Measurements from ENCODE around the gene COL23A1.

Gene COL23A1

DNA sequence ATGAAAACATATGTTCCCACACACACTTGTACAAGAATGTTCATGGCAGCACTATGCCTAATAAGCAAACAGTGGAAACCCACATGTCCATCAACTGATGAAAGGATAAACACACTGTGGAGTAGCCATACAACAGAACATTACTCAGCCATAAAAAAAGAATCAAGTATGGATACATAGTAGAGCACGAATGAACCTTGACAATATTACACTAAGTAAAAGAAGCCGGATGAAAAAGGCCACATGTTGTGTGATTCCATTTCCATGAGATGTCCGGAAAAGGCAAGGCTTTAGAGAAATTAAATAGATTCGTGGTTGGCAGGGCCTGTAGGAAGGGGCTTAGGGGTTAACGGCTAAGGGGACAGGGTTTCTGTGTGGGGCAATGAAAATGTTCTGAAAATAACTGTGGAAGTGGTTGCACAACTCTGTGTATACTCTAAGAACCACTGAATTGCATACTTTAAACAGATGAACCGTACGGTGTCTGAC is 51.4 kb downstream of the COL23A1 start:
- no peak for DNase-seq (ENCODE audit: low read depth, low spot score)
- no peak overlapping the region for H3K4me3 ChIP-seq (ENCODE audit: low read length)

GRCh38 chr5:178537467-178538371 is 52.5 kb downstream of the COL23A1 start:
- DNase-seq (ENCODE audit: low read depth, low spot score), result no peak
- H3K4me3 ChIP-seq (ENCODE audit: low read length), result no peak overlapping the region

- H3K4me3 ChIP-seq (ENCODE audit: low read length), result no peak overlapping the region
- DNase-seq (ENCODE audit: low read depth, low spot score), result no peak
Observed at GRCh38 chr5:178536541-178537466, 53.4 kb downstream of the COL23A1 start.

- H3K4me3 ChIP-seq (ENCODE audit: low read length), result no peak overlapping the region
- no peak for DNase-seq (ENCODE audit: low read depth, low spot score)
Observed at GRCh38 chr5:178535299-178536175, 54.7 kb downstream of the COL23A1 start.

DNA sequence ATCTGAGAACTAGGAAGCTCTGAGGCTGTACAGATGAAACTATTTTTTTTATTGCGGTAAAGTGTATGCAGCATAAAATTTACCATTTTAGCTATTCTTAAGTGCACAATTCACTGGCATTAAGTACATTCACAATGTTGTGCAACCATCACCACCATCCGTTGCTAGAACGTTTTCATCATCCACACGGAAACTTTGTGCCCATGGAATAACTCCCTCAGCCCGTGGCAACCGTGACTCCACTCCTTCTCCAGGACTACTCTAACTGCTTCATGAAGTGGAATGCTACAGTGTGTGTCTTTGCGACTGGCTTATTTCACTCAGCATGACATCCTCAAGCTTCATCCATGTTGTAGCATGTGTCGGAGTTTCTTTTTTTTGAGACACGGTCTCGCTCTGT is 57.1 kb downstream of the COL23A1 start:
- no peak overlapping the region for H3K4me3 ChIP-seq (ENCODE audit: low read length)
- DNase-seq (ENCODE audit: low read depth, low spot score), result no peak

GRCh38 chr5:178532666-178533065 is 57.5 kb downstream of the COL23A1 start:
- no peak for DNase-seq (ENCODE audit: low read depth, low spot score)
- H3K4me3 ChIP-seq (ENCODE audit: low read length), result no peak overlapping the region

DNA sequence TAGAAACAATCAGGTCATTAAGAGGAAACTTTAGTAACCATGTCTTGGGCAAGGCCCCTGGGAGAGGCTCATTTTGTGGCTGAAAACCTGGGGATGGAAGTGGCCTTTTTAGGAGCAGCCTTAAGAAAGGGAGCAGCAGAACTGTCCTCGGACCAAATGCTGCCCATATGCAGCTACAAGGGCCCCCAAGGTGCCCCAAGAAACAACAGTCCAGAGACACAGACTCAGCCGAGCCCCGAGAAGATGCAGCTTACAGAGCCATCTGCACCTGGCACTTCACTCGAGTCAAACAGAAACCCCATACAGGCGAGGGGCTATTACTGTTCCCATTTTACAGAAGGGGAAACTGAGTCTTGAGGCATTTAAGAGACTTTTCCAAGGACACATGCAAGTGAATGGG is 58.0 kb downstream of the COL23A1 start:
- DNase-seq (ENCODE audit: low read depth, low spot score), result no peak
- no peak overlapping the region for H3K4me3 ChIP-seq (ENCODE audit: low read length)

GRCh38 chr5:178531786-178532185 is 58.4 kb downstream of the COL23A1 start:
- DNase-seq (ENCODE audit: low read depth, low spot score), result no peak
- no peak overlapping the region for H3K4me3 ChIP-seq (ENCODE audit: low read length)

- no peak overlapping the region for H3K4me3 ChIP-seq (ENCODE audit: low read length)
- no peak for DNase-seq (ENCODE audit: low read depth, low spot score)
Observed at GRCh38 chr5:178530526-178530925, 59.7 kb downstream of the COL23A1 start.

GRCh38 chr5:178529080-178529479 is 61.1 kb downstream of the COL23A1 start:
- H3K4me3 ChIP-seq (ENCODE audit: low read length), result no peak overlapping the region
- DNase-seq (ENCODE audit: low read depth, low spot score), result no peak

DNA sequence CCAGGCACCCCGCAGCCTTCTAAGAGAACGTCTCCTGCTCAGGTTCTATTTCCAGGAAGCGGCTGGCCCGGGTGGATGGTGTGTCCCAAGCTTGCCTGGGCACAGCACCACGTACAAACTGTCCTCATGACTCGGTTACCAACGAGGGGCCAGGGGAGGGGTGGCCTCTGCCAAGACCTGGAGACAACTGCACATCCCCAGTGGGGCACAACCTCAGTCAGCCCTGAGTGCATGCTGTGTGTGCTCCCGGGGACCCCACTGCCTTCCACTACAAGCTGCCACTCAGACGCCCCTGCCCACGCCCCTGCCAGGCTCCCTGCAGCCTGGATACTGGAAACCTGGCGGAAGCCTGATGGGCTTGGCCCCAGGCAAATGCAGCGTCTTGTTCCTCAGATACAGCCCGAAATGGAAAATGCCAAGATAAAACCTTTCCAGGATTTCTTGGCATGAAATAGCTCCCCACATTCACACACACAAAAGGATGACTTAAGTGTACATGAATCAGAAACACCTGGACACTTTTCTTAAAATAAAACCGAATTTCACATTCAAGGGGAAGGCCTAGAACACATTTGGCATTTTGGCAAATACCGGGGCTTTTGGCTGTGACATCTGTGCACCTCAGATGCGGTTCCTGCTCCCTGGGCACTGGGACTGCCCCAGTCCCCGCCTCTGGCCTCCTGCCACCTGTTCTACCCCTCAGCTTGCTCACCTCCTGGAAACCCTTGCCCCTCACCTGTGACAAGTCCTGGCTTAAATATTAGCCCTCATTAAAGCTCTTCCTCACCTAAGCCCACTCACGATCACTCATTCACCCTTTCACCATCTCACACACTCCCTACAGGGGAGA is 62.5 kb downstream of the COL23A1 start:
- no peak overlapping the region for H3K4me3 ChIP-seq (ENCODE audit: low read length)

DNA sequence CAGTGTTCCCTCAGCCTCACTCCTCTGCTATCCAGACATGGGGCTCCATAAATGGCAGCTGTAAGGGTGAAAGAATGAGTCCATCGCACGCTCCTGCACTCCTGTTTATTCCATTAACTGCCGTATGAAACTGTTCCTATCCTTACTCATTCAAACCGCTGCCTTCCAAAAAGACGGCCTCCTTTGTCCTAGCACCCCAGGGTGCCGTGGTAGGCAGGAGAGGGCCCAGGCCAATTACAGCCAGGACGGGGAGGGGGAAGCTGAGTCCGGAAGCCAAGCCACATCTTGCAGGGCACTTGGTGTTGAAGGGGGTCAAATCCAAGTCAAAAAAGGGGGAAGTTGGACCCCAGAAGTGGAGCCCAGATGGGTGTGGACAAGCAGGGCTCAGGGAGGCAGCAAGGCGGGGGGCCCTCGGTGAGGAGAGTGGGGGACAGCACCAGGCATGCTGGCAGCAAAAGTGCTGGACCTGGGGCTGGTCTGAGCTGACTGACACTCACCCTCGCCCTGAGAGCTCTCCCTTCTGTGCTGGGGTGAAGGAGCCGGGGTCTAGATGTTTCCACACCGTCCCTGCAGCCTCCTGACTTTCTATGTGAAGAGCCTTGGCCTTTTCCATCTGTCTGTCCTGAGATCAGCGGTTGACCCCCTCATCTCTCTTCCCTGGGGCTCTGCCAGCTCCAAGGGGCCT is 63.3 kb downstream of the COL23A1 start:
- DNase-seq (ENCODE audit: low read depth, low spot score), result no peak
- H3K4me3 ChIP-seq (ENCODE audit: low read length), result no peak overlapping the region

More for the DNA sequence above, 62.5 kb downstream of the COL23A1 start:
- DNase-seq (ENCODE audit: low read depth, low spot score), result no peak

GRCh38 chr5:178525906-178526732 is 64.1 kb downstream of the COL23A1 start:
- no peak for DNase-seq (ENCODE audit: low read depth, low spot score)
- no peak overlapping the region for H3K4me3 ChIP-seq (ENCODE audit: low read length)

DNA sequence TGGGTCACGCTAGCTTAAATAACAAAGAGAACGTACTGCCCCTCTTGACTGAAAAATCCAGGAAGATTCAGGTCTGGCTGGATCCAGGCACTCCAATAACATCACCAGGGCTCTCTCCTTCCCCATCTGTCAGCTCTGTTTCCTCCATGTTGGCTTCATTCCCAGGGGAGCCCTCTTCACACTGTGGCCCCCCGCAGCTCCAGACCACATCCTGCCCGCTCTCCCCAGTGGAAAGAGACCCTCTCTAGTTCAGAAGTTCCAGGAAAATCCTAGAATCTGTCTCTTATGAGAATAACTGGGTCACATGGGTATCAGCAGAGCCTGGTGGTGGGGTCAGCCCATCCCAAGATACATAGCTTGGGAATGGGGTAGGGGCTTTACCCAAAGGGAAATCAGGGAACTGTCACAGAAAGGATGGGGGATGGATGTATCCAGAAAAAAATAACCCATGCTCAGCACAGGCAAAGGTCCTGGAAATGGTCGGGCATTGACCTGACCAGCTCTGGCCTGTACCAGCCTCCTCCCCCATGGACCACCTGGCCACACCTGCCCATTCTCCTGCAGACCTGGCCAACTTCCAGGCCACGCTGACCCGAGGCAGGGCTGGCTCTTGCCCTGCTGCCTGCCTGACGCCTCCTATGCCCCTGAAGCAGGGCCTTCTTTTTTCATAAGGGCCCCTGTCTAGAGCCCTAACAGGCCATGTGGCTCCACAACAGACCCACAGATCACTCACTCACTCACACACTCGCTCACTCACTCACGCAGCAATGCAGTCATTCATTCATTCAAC is 65.9 kb downstream of the COL23A1 start:
- no peak for DNase-seq (ENCODE audit: low read depth, low spot score)
- H3K4me3 ChIP-seq (ENCODE audit: low read length), result no peak overlapping the region

- DNase-seq (ENCODE audit: low read depth, low spot score), result no peak
- H3K4me3 ChIP-seq (ENCODE audit: low read length), result no peak overlapping the region
Observed at GRCh38 chr5:178522361-178522760, 67.8 kb downstream of the COL23A1 start.

DNA sequence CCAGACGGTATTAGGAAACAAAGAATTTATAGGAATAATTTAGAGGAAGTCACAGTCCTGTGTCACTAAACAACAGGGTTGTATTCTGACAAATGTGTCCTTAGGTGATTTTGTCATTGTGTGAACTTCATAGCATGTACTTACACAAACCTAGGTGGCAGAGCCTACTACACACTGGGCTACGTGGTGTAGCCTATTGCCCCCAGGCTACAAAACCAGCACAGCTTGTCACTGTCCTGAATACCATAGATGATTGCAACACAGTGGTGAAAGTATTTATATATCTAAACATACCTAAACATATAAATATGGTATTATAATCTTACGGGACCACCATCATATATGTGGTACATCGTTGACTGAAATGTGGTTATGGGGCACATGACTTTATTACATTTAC is 69.3 kb downstream of the COL23A1 start:
- H3K4me3 ChIP-seq (ENCODE audit: low read length), result no peak overlapping the region
- no peak for DNase-seq (ENCODE audit: low read depth, low spot score)
